ENCODE data around the gene MAMDC2. TPM values are rescaled to one million over a fixed set of nuclear protein-coding genes. Genes with fewer than 3 reads are reported as not detected.

The MAMDC2 gene
- total and polyA plus RNA-seq, 2 of the 8 experiments (the other 6 are each of a cell fraction or from before 2014, with no cell fraction given), result 6.1 to 15.4 TPM

DNA sequence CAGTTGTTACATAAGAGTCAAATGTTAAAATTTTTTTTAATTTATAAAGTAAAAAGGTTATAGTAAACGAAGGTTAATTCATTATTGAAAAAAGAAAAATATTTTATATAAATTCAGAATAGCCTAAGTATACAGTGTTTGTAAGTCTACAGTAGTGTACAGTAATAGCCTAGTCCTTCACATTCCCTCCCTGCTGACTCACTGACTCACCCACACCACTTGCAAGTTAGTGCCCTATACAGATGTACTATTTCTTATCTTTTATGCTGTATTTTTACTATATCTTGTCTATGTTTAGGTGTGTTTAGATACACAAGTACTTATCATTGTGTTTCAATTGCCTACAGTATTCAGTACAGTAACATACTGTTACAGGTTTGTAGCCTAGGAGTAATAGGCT, 57.6 kb downstream of the MAMDC2 start:
- no peak overlapping the region for H3K56ac ChIP-seq (replicated peaks; ENCODE audit: insufficient read length, low read depth, low read length)
- no peaks in the 10 kb centered on the region for H3K9me3 ChIP-seq (ENCODE audit: insufficient read depth in 2 of 2, low read depth in 1 of 2, low read length in 1 of 2)
- H3K14ac ChIP-seq (ENCODE audit: insufficient read length), result no peak overlapping the region
- FAIRE-seq, result no peak
- no peak overlapping the region for H4K8ac ChIP-seq (ENCODE audit: extremely low read depth, insufficient read depth, low read length)
- H4K91ac ChIP-seq (replicated peaks; ENCODE audit: insufficient read length, low read length), result no peak overlapping the region
- no peak overlapping the region for H2AFZ ChIP-seq (ENCODE audit: low read length)
- no peak overlapping the region for H2BK5ac ChIP-seq (ENCODE audit: low read depth, low read length)
- WGBS, 2 experiments (ENCODE audit: extremely low coverage in 1 of 2, insufficient coverage in 1 of 2, insufficient read length in 1 of 2, insufficient replicate concordance in 2 of 2, low coverage in 1 of 2, low lambda C conversion rate in 2 of 2, missing lambda C conversion rate in 1 of 2), result 95% methylated on average over 1 of the region's 1 CpG; no CpG with 5 or more reads in 1 of the 2 experiments
- H2BK15ac ChIP-seq (ENCODE audit: low read length), result no peak overlapping the region
- H2BK120ac ChIP-seq (replicated peaks; ENCODE audit: low read depth, low read length), result no peak overlapping the region
- POLR2A ChIA-PET (ENCODE audit: partially characterized antibody), result no interaction called here
- no peak overlapping the region for H3K4me2 ChIP-seq (ENCODE audit: insufficient read depth in 1 of 2, low read depth in 2 of 2, low read length in 2 of 2)
- no peaks in the 10 kb centered on the region for H3K23me2 ChIP-seq (ENCODE audit: low read depth, low read length)
- H3K79me2 ChIP-seq (ENCODE audit: control insufficient read depth in 1 of 2, insufficient read depth in 2 of 2, low read length in 2 of 2), result no peaks in the 10 kb centered on the region
- no peak overlapping the region for H3K9ac ChIP-seq (replicated peaks in 1 of 4; ENCODE audit: extremely low read depth in 1 of 4, low read depth in 3 of 4, low read length in 3 of 4)
- H4K20me1 ChIP-seq (replicated peaks in 1 of 2; ENCODE audit: control insufficient read depth in 1 of 2, insufficient read depth in 2 of 2, low read length in 2 of 2), result no peaks in the 10 kb centered on the region
- no peak for DNase-seq (ENCODE audit: low read depth in 1 of 2, low spot score in 2 of 2)
- CTCF ChIA-PET (ENCODE audit: partially characterized antibody), result interaction anchor here (0.5 to 3.8 kb wide), 2 partner anchors 10 to 121 kb away, joined by 4 to 21 read pairs; no protein-coding TSS in a partner anchor
- H2AK5ac ChIP-seq (ENCODE audit: low read depth, low read length), result no peak overlapping the region
- H3K27ac ChIP-seq (ENCODE audit: low read depth, low read length), result no peak overlapping the region
- H3K27me3 ChIP-seq (replicated peaks in 1 of 4; ENCODE audit: control insufficient read depth in 3 of 4, extremely low read depth in 1 of 4, insufficient read depth in 3 of 4, low read length in 3 of 4), result no peaks in the 10 kb centered on the region
- H3K4ac ChIP-seq (replicated peaks; ENCODE audit: insufficient read length, low read depth, low read length), result no peak overlapping the region
- H3K18ac ChIP-seq (ENCODE audit: extremely low read depth, low read length), result no peak overlapping the region
- peaks cover 0 to 4% (median 0%) of the 10 kb centered on the region in 4 experiments; a peak in 2 of 7 replicates for H3K4me1 ChIP-seq (replicated peaks in 1 of 4; ENCODE audit: control insufficient read depth in 3 of 4, insufficient read depth in 4 of 4, low read length in 3 of 4)
- H3K23ac ChIP-seq (ENCODE audit: insufficient read length), result no peak overlapping the region
- H2BK12ac ChIP-seq (ENCODE audit: low read depth, low read length), result no peak overlapping the region
- no peaks in the 10 kb centered on the region for H3K36me3 ChIP-seq (ENCODE audit: control insufficient read depth in 2 of 4, insufficient read depth in 4 of 4, low read length in 3 of 4)
- H4K5ac ChIP-seq (ENCODE audit: insufficient read length, low read depth, low read length), result no peak overlapping the region
- H3K79me1 ChIP-seq (ENCODE audit: low read depth, low read length), result no peaks in the 10 kb centered on the region
- H2BK20ac ChIP-seq (ENCODE audit: low read length), result no peak overlapping the region
- H3K4me3 ChIP-seq (ENCODE audit: extremely low read depth in 1 of 4, insufficient read depth in 2 of 4, low read depth in 3 of 4, low read length in 4 of 4), result no peak overlapping the region
- TF ChIP-seq TAF7 (optimal IDR thresholded peaks at IDR 0.05; ENCODE audit: borderline replicate concordance, low read depth, low read length) (no peak), RNF2 (IDR thresholded peaks at IDR 0.05; ENCODE audit: borderline replicate concordance, low read depth, low read length, missing control alignments, poor library complexity, severe bottlenecking) (no peak), CBX5 (IDR thresholded peaks at IDR 0.05; ENCODE audit: low read depth, low read length) (no peak), GABPA (IDR thresholded peaks at IDR 0.05; ENCODE audit: borderline replicate concordance, insufficient read depth, low read length) (no peak), ZNF274 (IDR thresholded peaks at IDR 0.05; ENCODE audit: borderline replicate concordance, extremely low read depth, low read length) (no peak), NANOG (IDR thresholded peaks at IDR 0.05; ENCODE audit: insufficient read depth, low read depth, low read length, poor library complexity, severe bottlenecking) (no peak), CTBP2 (IDR thresholded peaks at IDR 0.05; ENCODE audit: borderline replicate concordance, insufficient read depth, insufficient read length, low read length) (no peak), PHF8 (conservative IDR thresholded peaks at IDR 0.05; ENCODE audit: low read depth, low read length) (no peak), CHD2 (IDR thresholded peaks at IDR 0.05; ENCODE audit: low read length) (no peak), CHD1 (IDR thresholded peaks at IDR 0.05; ENCODE audit: low read depth, low read length) (no peak), EZH2 (IDR thresholded peaks at IDR 0.05; ENCODE audit: low read depth, low read length, severe bottlenecking) (no peak)
- TF ChIP-seq, protein P1, sequence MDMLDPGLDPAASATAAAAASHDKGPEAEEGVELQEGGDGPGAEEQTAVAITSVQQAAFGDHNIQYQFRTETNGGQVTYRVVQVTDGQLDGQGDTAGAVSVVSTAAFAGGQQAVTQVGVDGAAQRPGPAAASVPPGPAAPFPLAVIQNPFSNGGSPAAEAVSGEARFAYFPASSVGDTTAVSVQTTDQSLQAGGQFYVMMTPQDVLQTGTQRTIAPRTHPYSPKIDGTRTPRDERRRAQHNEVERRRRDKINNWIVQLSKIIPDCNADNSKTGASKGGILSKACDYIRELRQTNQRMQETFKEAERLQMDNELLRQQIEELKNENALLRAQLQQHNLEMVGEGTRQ (IDR thresholded peaks at IDR 0.05; ENCODE audit: low read length), result no peak

All from H1 (cell line).